ENCODE measurements around the gene UBB. TPM values are rescaled to one million over a fixed set of nuclear protein-coding genes. Genes with fewer than 3 reads are reported as not detected.

Gene UBB
- 625 TPM for total RNA-seq

GRCh38 chr17:16380640-16381495 is at the start of gene UBB:
Gene UBB, plus strand, starts transcription at chr17:16381091. Its CDS starts 817 bp downstream, at chr17:16381908.
- H3K4me1 ChIP-seq, result peaks cover 44% of the 10 kb centered on the region
- TF ChIP-seq POLR2AphosphoS5 (IDR thresholded peaks at IDR 0.05; ENCODE audit: insufficient read depth in 1 of 2, low read depth in 1 of 2) (peak; percentile 99 to 100), POLR2A (IDR thresholded peaks at IDR 0.05) (peak in 1 of 2 donors; percentile 97), CTCF (IDR thresholded peaks at IDR 0.05) (no peak)
- no peaks in the 10 kb centered on the region for H3K27me3 ChIP-seq
- H3K36me3 ChIP-seq, result peaks cover 0 to 18% of the 10 kb centered on the region in 2 donors
- intact Hi-C loops (cut with DNase I), result no loop called here
- H3K27ac ChIP-seq, result peak within 1 kb of the TSS; percentile 100
- no peaks in the 10 kb centered on the region for H3K9me3 ChIP-seq
- H3K4me3 ChIP-seq, result peak within 1 kb of the TSS; percentile 67 to 75
- DNase-seq (ENCODE audit: extremely low spot score in 2 of 2), result peak in 1 of 2 donors; percentile 95

DNA sequence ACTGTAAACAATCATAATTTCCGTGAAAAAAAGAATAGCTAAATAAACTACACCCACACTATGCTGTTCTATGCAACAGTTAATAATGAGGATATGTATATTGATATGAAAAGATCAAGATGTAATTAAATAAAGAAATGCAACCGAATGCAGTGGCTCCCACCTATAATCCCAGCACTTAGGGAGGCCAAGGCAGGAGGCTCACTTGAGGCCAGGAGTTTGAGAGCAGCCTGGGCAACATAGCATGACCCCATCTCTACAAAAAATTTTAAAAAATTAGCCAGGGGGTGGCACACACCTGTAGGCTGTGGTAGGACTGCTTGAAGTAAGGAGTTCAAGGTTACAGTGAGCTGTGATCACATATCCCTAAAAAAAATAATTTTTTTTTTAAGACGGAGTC is 42.5 kb upstream of the UBB start:
- Histone ChIP-seq H3K9me3 (no peaks in the 10 kb centered on the region), H3K27ac (no peak overlapping the region), H3K4me3 (no peak overlapping the region), H3K4me1 (no peaks in the 10 kb centered on the region), H3K36me3 (peaks cover 0 to 3% of the 10 kb centered on the region in 2 donors), H3K27me3 (no peaks in the 10 kb centered on the region)
- TF ChIP-seq POLR2A (IDR thresholded peaks at IDR 0.05), result no peak
- TF ChIP-seq POLR2AphosphoS5 (IDR thresholded peaks at IDR 0.05; ENCODE audit: insufficient read depth in 1 of 2, low read depth in 1 of 2), result no peak
- no peak for TF ChIP-seq CTCF (IDR thresholded peaks at IDR 0.05)
- no peak for DNase-seq (ENCODE audit: extremely low spot score in 2 of 2)
- intact Hi-C loops (cut with DNase I), result no loop called here

- no peak for DNase-seq (ENCODE audit: extremely low spot score in 2 of 2)
Observed at GRCh38 chr17:16339402-16339801, 41.5 kb upstream of the UBB start.

DNA sequence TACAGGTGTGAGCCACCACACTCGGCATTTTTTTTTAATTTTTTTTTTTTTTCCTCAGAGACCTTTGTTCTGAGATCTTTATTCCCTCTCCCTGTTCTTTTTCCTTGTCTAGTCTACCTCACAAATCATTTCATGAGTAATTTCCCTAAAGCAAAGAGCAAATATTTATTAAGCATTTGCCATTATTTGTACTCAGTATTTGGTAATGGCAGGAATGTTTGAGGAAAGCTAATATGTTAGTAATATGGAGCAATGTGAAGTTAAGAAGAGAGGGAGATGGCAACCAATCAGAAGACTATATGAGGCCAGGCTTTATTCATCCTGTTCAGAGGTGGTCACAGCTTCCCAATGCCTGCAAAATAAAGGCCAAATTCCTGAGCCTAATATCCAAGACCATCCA is 40.9 kb upstream of the UBB start:
- no peak overlapping the region for H3K27ac ChIP-seq
- H3K4me1 ChIP-seq, result no peaks in the 10 kb centered on the region
- H3K4me3 ChIP-seq, result no peak overlapping the region
- H3K36me3 ChIP-seq, result peaks cover 0 to 13% of the 10 kb centered on the region in 2 donors
- no peak for TF ChIP-seq POLR2AphosphoS5 (IDR thresholded peaks at IDR 0.05; ENCODE audit: insufficient read depth in 1 of 2, low read depth in 1 of 2)
- H3K9me3 ChIP-seq, result no peaks in the 10 kb centered on the region
- DNase-seq (ENCODE audit: extremely low spot score in 2 of 2), result no peak
- no peaks in the 10 kb centered on the region for H3K27me3 ChIP-seq
- intact Hi-C loops (cut with DNase I), result no loop called here

More at GRCh38 chr17:16339402-16339801, 41.5 kb upstream of the UBB start:
- Histone ChIP-seq H3K36me3 (peaks cover 0 to 13% of the 10 kb centered on the region in 2 donors), H3K4me3 (no peak overlapping the region), H3K27me3 (no peaks in the 10 kb centered on the region), H3K27ac (no peak overlapping the region), H3K4me1 (no peaks in the 10 kb centered on the region), H3K9me3 (no peaks in the 10 kb centered on the region)
- no peak for TF ChIP-seq CTCF (IDR thresholded peaks at IDR 0.05)
- no peak for TF ChIP-seq POLR2A (IDR thresholded peaks at IDR 0.05)
- TF ChIP-seq POLR2AphosphoS5 (IDR thresholded peaks at IDR 0.05; ENCODE audit: insufficient read depth in 1 of 2, low read depth in 1 of 2), result no peak
- intact Hi-C loops (cut with DNase I), result no loop called here

DNA sequence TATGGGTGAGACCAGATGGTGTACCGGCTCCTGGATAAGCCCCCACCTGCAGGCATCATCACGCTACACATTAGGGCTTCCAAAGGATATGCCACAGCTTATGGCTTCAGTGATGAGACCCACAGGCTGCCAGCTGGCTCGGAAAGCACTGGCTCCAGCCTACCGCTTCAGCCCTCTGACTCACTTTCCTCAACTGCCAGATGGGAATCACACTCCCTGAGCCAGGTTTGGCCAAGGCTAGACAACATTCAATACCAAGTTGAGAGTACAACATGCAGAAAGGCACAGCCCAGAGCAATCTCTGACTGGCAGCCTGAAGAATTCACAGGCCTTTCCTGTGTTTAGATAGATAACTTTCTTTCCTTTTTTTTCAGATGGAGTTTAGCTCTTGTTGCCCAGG is 37.9 kb upstream of the UBB start:
- Histone ChIP-seq H3K36me3 (peaks cover 0 to 13% of the 10 kb centered on the region in 2 donors), H3K4me3 (no peak overlapping the region), H3K9me3 (no peaks in the 10 kb centered on the region), H3K27ac (no peak overlapping the region), H3K4me1 (no peaks in the 10 kb centered on the region), H3K27me3 (no peaks in the 10 kb centered on the region)
- TF ChIP-seq CTCF (IDR thresholded peaks at IDR 0.05) (no peak), POLR2AphosphoS5 (IDR thresholded peaks at IDR 0.05; ENCODE audit: insufficient read depth in 1 of 2, low read depth in 1 of 2) (no peak), POLR2A (IDR thresholded peaks at IDR 0.05) (no peak)
- no peak for DNase-seq (ENCODE audit: extremely low spot score in 2 of 2)
- intact Hi-C loops (cut with DNase I), result no loop called here

All from vagina (tissue), 2 donors.